GM23338 (cell line): ENCODE results near the gene CELF2. TPM values are rescaled to one million over a fixed set of nuclear protein-coding genes. Genes with fewer than 3 reads are reported as not detected.

ENCODE experiments used
- ATAC-seq: fragments of 200-7000 bp; cut with Tn5 transposase; 3 replicates; pipeline ENCODE4 v1.9.1; 2020
- DNase-seq: peaks from one replicate; pipeline ENCODE4 v3.0.0-alpha.2; 2015; ENCODE audit warnings: low spot score
- H2AFZ ChIP-seq: fragments of 200-600 bp; sonication (generic); 2 replicates; pipeline ENCODE4 v1.8.0; 2016; ENCODE audit warnings: antibody characterized with exemption, mild to moderate bottlenecking, moderate library complexity
- H3F3A ChIP-seq: fragments of 200-600 bp; sonication (generic); replicated peaks from 2 replicates; pipeline ENCODE4 v1.8.0; 2017; ENCODE audit warnings: antibody characterized with exemption, mixed run types, low read depth
- H3K27ac ChIP-seq: fragments of 200-600 bp; sonication (generic); 2 replicates; pipeline ENCODE4 v1.6.1; 2016; ENCODE audit warnings: low read depth
- H3K27me3 ChIP-seq: fragments of 200-600 bp; sonication (generic); 2 replicates; pipeline ENCODE4 v1.8.0; 2016; ENCODE audit warnings: mild to moderate bottlenecking, mixed run types, moderate library complexity; ENCODE audit not compliant: insufficient read depth
- H3K36me3 ChIP-seq: fragments of 200-600 bp; sonication (generic); 2 replicates; pipeline ENCODE4 v1.8.0; 2016; ENCODE audit warnings: mild to moderate bottlenecking; ENCODE audit not compliant: insufficient read depth
- H3K4me1 ChIP-seq: fragments of 200-600 bp; sonication (generic); 2 replicates; pipeline ENCODE4 v1.8.0; 2016; ENCODE audit warnings: mild to moderate bottlenecking, moderate library complexity; ENCODE audit not compliant: insufficient read depth
- H3K4me2 ChIP-seq: fragments of 200-600 bp; sonication (generic); 2 replicates; pipeline ENCODE4 v1.7.1; 2017; ENCODE audit warnings: mixed run types
- H3K4me3 ChIP-seq: fragments of 200-600 bp; sonication (generic); 2 replicates; pipeline ENCODE4 v1.6.1; 2016; ENCODE audit warnings: mixed run types
- H3K79me2 ChIP-seq: fragments of 200-600 bp; sonication (generic); replicated peaks from 2 replicates; pipeline ENCODE4 v1.8.0; 2017; ENCODE audit warnings: mild to moderate bottlenecking; ENCODE audit not compliant: insufficient read depth
- H3K9me2 ChIP-seq: fragments of 200-600 bp; sonication (generic); 2 replicates; pipeline ENCODE4 v1.8.0; 2017; ENCODE audit not compliant: insufficient read depth
- H4K20me1 ChIP-seq: fragments of 200-600 bp; sonication (generic); replicated peaks from 2 replicates; pipeline ENCODE4 v1.8.0; 2017; ENCODE audit warnings: mild to moderate bottlenecking; ENCODE audit not compliant: insufficient read depth
- H3K27ac Mint-ChIP-seq: 2 replicates; pipeline ENCODE4 v1.8.0; 2020; ENCODE audit warnings: inconsistent platforms, mild to moderate bottlenecking, moderate library complexity, mixed read lengths
- H3K27me3 Mint-ChIP-seq: 3 replicates; pipeline ENCODE4 v1.8.0; 2022; ENCODE audit warnings: low read depth, mild to moderate bottlenecking, moderate library complexity, mixed read lengths, inconsistent platforms; ENCODE audit not compliant: insufficient read depth, poor library complexity
- H3K36me3 Mint-ChIP-seq: 3 replicates; pipeline ENCODE4 v1.8.0; 2021; ENCODE audit warnings: low read depth, mild to moderate bottlenecking, inconsistent platforms, moderate library complexity, mixed read lengths
- H3K4me1 Mint-ChIP-seq: 3 replicates; pipeline ENCODE4 v1.8.0; 2020; ENCODE audit warnings: mild to moderate bottlenecking, inconsistent platforms, mixed read lengths
- H3K4me3 Mint-ChIP-seq: 3 replicates; pipeline ENCODE4 v1.8.0; 2021; ENCODE audit warnings: moderate library complexity, mild to moderate bottlenecking, inconsistent platforms, mixed read lengths
- H3K9me3 Mint-ChIP-seq: 3 replicates; pipeline ENCODE4 v1.8.0; 2020; ENCODE audit warnings: moderate library complexity, mild to moderate bottlenecking, inconsistent platforms, mixed read lengths
- CREB1 ChIP-seq: fragments of 250-450 bp; sonication (Bioruptor Pico); IDR thresholded peaks from 2 replicates; pipeline ENCODE4 v1.5.0; 2020; ENCODE audit warnings: low read depth, mild to moderate bottlenecking, moderate library complexity
- CTCF ChIP-seq, 2 experiments: fragments of 200-600 bp in 1 of 2; sonication (generic) in 1 of 2; conservative IDR thresholded peaks; 2 replicates each; pipeline versions ENCODE4 v1.5.1 to v1.6.1; 2016 to 2017; ENCODE audit warnings: antibody characterized with exemption in 2 of 2, low read depth in 2 of 2, mild to moderate bottlenecking in 2 of 2, moderate library complexity in 1 of 2
- EZH2 ChIP-seq: fragments of 200-600 bp; sonication (generic); IDR thresholded peaks from one replicate; pipeline ENCODE4 v1.8.0; 2017; ENCODE audit warnings: antibody characterized with exemption, mild to moderate bottlenecking, low read depth; ENCODE audit not compliant: unreplicated experiment
- EZH2phosphoT487 ChIP-seq: fragments of 200-600 bp; sonication (generic); IDR thresholded peaks from one replicate; pipeline ENCODE4 v1.8.1; 2018; ENCODE audit warnings: antibody characterized with exemption; ENCODE audit not compliant: unreplicated experiment
- JUNB ChIP-seq: IDR thresholded peaks from one replicate; pipeline ENCODE4 v1.6.1; 2016; ENCODE audit warnings: antibody characterized with exemption; ENCODE audit not compliant: unreplicated experiment
- NANOG ChIP-seq: IDR thresholded peaks from 2 replicates; pipeline ENCODE4 v1.6.1; 2016; ENCODE audit warnings: antibody characterized with exemption, borderline replicate concordance
- POLR2AphosphoS5 ChIP-seq: IDR thresholded peaks from 2 replicates; pipeline ENCODE4 v1.6.1; 2016; ENCODE audit warnings: antibody characterized with exemption, low read depth
- REST ChIP-seq: IDR thresholded peaks from one replicate; pipeline ENCODE4 v1.6.1; 2018; ENCODE audit warnings: antibody characterized with exemption; ENCODE audit not compliant: unreplicated experiment
- STAT1 ChIP-seq: IDR thresholded peaks from one replicate; pipeline ENCODE4 v1.6.1; 2016; ENCODE audit warnings: antibody characterized with exemption; ENCODE audit not compliant: unreplicated experiment
- ZNF114 ChIP-seq: fragments of 250-450 bp; sonication (Bioruptor Pico); IDR thresholded peaks from 2 replicates; pipeline ENCODE4 v1.5.0; 2020; ENCODE audit warnings: mild to moderate bottlenecking, moderate library complexity
- ZNF331 ChIP-seq: fragments of 250-450 bp; sonication (Bioruptor Pico); IDR thresholded peaks from 2 replicates; pipeline ENCODE4 v1.5.0; 2020; ENCODE audit warnings: low read depth, mild to moderate bottlenecking, moderate library complexity
- polyA plus RNA-seq: library from polyadenylated mRNA; unstranded; fragments of >200 nt; fragmentation: Nextera tagmentation; extraction: Ambion mirVana; gene quantifications from 2 replicates; pipeline ENCODE4 v1.2.1, GENCODE V29; 2016
- total RNA-seq: library from RNA; depleted of rRNA; stranded (reverse); fragments of >200 nt; shearing (Covaris generic); gene quantifications from 2 replicates; pipeline ENCODE4 v1.2.3, GENCODE V29; 2014

CELF2 gene
- total and polyA plus RNA-seq, 2 experiments from 2014 or later, result 18.1 to 22.5 TPM

- Mint-ChIP-seq H3K4me3 (no peak overlapping the region), H3K27ac (no peak overlapping the region), H3K27me3 (peaks cover 7% of the 10 kb centered on the region), H3K36me3 (peaks cover 5% of the 10 kb centered on the region; the same call in 2 of the 3 replicates), H3K9me3 (peaks cover 5% of the 10 kb centered on the region; the same call in 2 of the 3 replicates), H3K4me1 (peaks cover 2% of the 10 kb centered on the region; the same call in 1 of the 3 replicates)
- Histone ChIP-seq H3K4me2 (no peak overlapping the region), H3K27me3 (no peaks in the 10 kb centered on the region), H3K36me3 (no peaks in the 10 kb centered on the region), H3K79me2 (no peaks in the 10 kb centered on the region), H2AFZ (no peak overlapping the region), H4K20me1 (no peaks in the 10 kb centered on the region), H3K4me1 (no peaks in the 10 kb centered on the region), H3K4me3 (no peak overlapping the region), H3F3A (no peaks in the 10 kb centered on the region), H3K9me2 (peaks cover 10% of the 10 kb centered on the region; the same call in 1 of the 2 replicates), H3K27ac (no peak overlapping the region)
- DNase-seq, result no peak
- no peak for ATAC-seq
- TF ChIP-seq EZH2phosphoT487, result no peak
- TF ChIP-seq NANOG, result no peak
- no peak for TF ChIP-seq ZNF114 (CRISPR knock-in tag)
- no peak for TF ChIP-seq CREB1 (CRISPR knock-in tag)
- TF ChIP-seq EZH2, result no peak
- TF ChIP-seq STAT1, result no peak
Measured at GRCh38 chr10:11359869-11360268, 342.2 kb downstream of the CELF2 start.

- H4K20me1 ChIP-seq, result no peaks in the 10 kb centered on the region
- ATAC-seq (no peak), DNase-seq (no peak)
- H3K4me3 ChIP-seq, result no peak overlapping the region
- H3K27me3 ChIP-seq, result no peaks in the 10 kb centered on the region
- no peaks in the 10 kb centered on the region for H3F3A ChIP-seq
- no peaks in the 10 kb centered on the region; the same call in 2 of the 3 replicates for H3K4me1 Mint-ChIP-seq
- peaks cover 5% of the 10 kb centered on the region; the same call in 2 of the 3 replicates for H3K36me3 Mint-ChIP-seq
- no peak overlapping the region for H3K4me3 Mint-ChIP-seq
- peaks cover 10% of the 10 kb centered on the region; the same call in 1 of the 2 replicates for H3K9me2 ChIP-seq
- no peaks in the 10 kb centered on the region for H3K36me3 ChIP-seq
- no peak overlapping the region for H3K27ac ChIP-seq
- no peak overlapping the region for H3K4me2 ChIP-seq
- H3K9me3 Mint-ChIP-seq, result peaks cover 5% of the 10 kb centered on the region; the same call in 2 of the 3 replicates
- no peaks in the 10 kb centered on the region for H3K4me1 ChIP-seq
- H3K27me3 Mint-ChIP-seq, result peaks cover 4% of the 10 kb centered on the region
- H3K27ac Mint-ChIP-seq, result no peak overlapping the region
- H3K79me2 ChIP-seq, result no peaks in the 10 kb centered on the region
- no peak overlapping the region for H2AFZ ChIP-seq
- TF ChIP-seq CTCF (conservative IDR thresholded peaks at IDR 0.05; ENCODE audit: low read depth in 2 of 2) (no peak), NANOG (no peak), EZH2phosphoT487 (no peak), STAT1 (no peak), JUNB (no peak), ZNF114 (CRISPR knock-in tag) (no peak), REST (no peak), EZH2 (no peak), POLR2AphosphoS5 (no peak), CREB1 (CRISPR knock-in tag) (no peak), ZNF331 (CRISPR knock-in tag) (no peak)
Measured at GRCh38 chr10:11363497-11363896, 345.8 kb downstream of the CELF2 start.
